PC-9 (cell line): ENCODE results near the gene MLX. TPM values are rescaled to one million over a fixed set of nuclear protein-coding genes. Genes with fewer than 3 reads are reported as not detected.

Source experiments
- BruUV-seq: library from RNA; stranded (reverse); fragments of 400-500 nt; replicated peaks from 2 replicates; lab custom pipeline; 2021; lab: Mats Ljungman, UMichigan
- CTCF ChIA-PET: fragments of 300-600 bp; sonication (Branson Sonifier 250); formaldehyde crosslinking; loops from one replicate; lab custom pipeline; 2022; ENCODE audit warnings: antibody characterized with exemption; lab: Charles Lee
- POLR2A ChIA-PET: fragments of 300-600 bp; sonication (Branson Sonifier 250); formaldehyde crosslinking; loops from one replicate; lab custom pipeline; 2022; ENCODE audit warnings: antibody characterized with exemption; ENCODE audit not compliant: unreplicated experiment; lab: Charles Lee
- DNase-seq, 2 experiments: peaks; one replicate each; pipeline versions ENCODE4 v3.0.0 to v3.0.0-alpha.2; 2015 to 2022; ENCODE audit warnings: mixed read lengths in 1 of 2
- H2AFZ ChIP-seq: fragments of 200-600 bp; sonication (generic); 2 replicates; pipeline ENCODE4 v1.8.1; 2017; ENCODE audit warnings: antibody characterized with exemption
- H3F3A ChIP-seq: fragments of 200-600 bp; sonication (generic); 2 replicates; pipeline ENCODE4 v1.8.1; 2017; ENCODE audit warnings: antibody characterized with exemption, mild to moderate bottlenecking, low read depth; ENCODE audit not compliant: insufficient read depth
- H3K27ac ChIP-seq: fragments of 200-600 bp; sonication (generic); 2 replicates; pipeline ENCODE4 v1.6.1; 2016; ENCODE audit warnings: mixed run types
- H3K27me3 ChIP-seq: fragments of 200-600 bp; sonication (generic); 2 replicates; pipeline ENCODE4 v1.6.1; 2016; ENCODE audit warnings: low read depth, mixed run types; ENCODE audit not compliant: insufficient read depth
- H3K36me3 ChIP-seq: fragments of 200-600 bp; sonication (generic); 2 replicates; pipeline ENCODE4 v1.6.1; 2016; ENCODE audit warnings: low read depth, mixed run types
- H3K4me1 ChIP-seq: fragments of 200-600 bp; sonication (generic); replicated peaks from 2 replicates; pipeline ENCODE4 v1.6.1; 2016; ENCODE audit warnings: mixed run types; ENCODE audit not compliant: insufficient read depth
- H3K4me2 ChIP-seq: fragments of 200-600 bp; sonication (generic); 2 replicates; pipeline ENCODE4 v1.6.1; 2017; ENCODE audit warnings: mixed run types
- H3K4me3 ChIP-seq: fragments of 200-600 bp; sonication (generic); 2 replicates; pipeline ENCODE4 v1.6.1; 2016; ENCODE audit warnings: mixed run types
- H3K79me2 ChIP-seq: fragments of 200-600 bp; sonication (generic); 2 replicates; pipeline ENCODE4 v1.6.1; 2017; ENCODE audit warnings: low read depth, mixed run types
- H3K9me2 ChIP-seq: fragments of 200-600 bp; sonication (generic); 2 replicates; pipeline ENCODE4 v1.8.1; 2017; ENCODE audit warnings: mild to moderate bottlenecking; ENCODE audit not compliant: insufficient read depth
- H3K9me3 ChIP-seq: fragments of 200-600 bp; sonication (generic); 2 replicates; pipeline ENCODE4 v1.8.1; 2016; ENCODE audit warnings: low read depth; ENCODE audit not compliant: insufficient read depth
- H4K20me1 ChIP-seq: fragments of 200-600 bp; sonication (generic); 2 replicates; pipeline ENCODE4 v1.8.1; 2017; ENCODE audit not compliant: insufficient read depth
- EZH2 ChIP-seq: fragments of 200-600 bp; sonication (generic); IDR thresholded peaks from 2 replicates; pipeline ENCODE4 v1.8.0; 2017; ENCODE audit warnings: antibody characterized with exemption, low read depth
- intact Hi-C: fragments of 100-400 bp; cut with micrococcal nuclease; formaldehyde crosslinking; loops from one replicate; pipeline ENCODE4 v1.10.0; 2022; ENCODE audit not compliant: unreplicated experiment
- total RNA-seq: library from RNA; stranded (reverse); gene quantifications from 2 replicates; pipeline ENCODE4 v1.2.3, GENCODE V29; 2021
- TF ChIP-seq, protein P1 (sequence below): fragments of 200-600 bp; sonication (generic); conservative IDR thresholded peaks from 2 replicates; pipeline ENCODE4 v1.6.1; 2017; ENCODE audit warnings: mixed run types, antibody characterized with exemption, mild to moderate bottlenecking, moderate library complexity

The MLX gene
- total RNA-seq, 1 experiment from 2014 or later, result 26.0 TPM

- Histone ChIP-seq H3K27me3 (no peaks in the 10 kb centered on the region), H4K20me1 (no peaks in the 10 kb centered on the region), H3K36me3 (peaks cover 6% of the 10 kb centered on the region; the same call in 1 of the 2 replicates), H3K4me1 (peaks cover 20% of the 10 kb centered on the region), H3F3A (peaks cover 31% of the 10 kb centered on the region; the same call in 1 of the 2 replicates), H3K4me3 (peak overlapping the region; percentile 61), H3K4me2 (peak overlapping the region; percentile 88), H3K79me2 (peaks cover 10% of the 10 kb centered on the region), H3K9me2 (no peaks in the 10 kb centered on the region), H2AFZ (peak overlapping the region; percentile 65), H3K27ac (peak overlapping the region; percentile 36; the same call in 1 of the 2 replicates), H3K9me3 (no peaks in the 10 kb centered on the region)
- intact Hi-C loops, result loop anchor here (2.0 kb wide), 1 partner anchor 27 kb away; the partner anchor contains the start of gene COASY
- no peak for DNase-seq
- TF ChIP-seq EZH2, result no peak
- TF ChIP-seq, protein P1, sequence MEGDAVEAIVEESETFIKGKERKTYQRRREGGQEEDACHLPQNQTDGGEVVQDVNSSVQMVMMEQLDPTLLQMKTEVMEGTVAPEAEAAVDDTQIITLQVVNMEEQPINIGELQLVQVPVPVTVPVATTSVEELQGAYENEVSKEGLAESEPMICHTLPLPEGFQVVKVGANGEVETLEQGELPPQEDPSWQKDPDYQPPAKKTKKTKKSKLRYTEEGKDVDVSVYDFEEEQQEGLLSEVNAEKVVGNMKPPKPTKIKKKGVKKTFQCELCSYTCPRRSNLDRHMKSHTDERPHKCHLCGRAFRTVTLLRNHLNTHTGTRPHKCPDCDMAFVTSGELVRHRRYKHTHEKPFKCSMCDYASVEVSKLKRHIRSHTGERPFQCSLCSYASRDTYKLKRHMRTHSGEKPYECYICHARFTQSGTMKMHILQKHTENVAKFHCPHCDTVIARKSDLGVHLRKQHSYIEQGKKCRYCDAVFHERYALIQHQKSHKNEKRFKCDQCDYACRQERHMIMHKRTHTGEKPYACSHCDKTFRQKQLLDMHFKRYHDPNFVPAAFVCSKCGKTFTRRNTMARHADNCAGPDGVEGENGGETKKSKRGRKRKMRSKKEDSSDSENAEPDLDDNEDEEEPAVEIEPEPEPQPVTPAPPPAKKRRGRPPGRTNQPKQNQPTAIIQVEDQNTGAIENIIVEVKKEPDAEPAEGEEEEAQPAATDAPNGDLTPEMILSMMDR, result no peak
- TSS peak; percentile 91 for BruUV-seq
- ChIA-PET CTCF (no interaction called here), POLR2A (interaction anchor here (0.7 to 0.8 kb wide), 2 partner anchors 20 to 126 kb away, joined by 3 read pairs; no protein-coding TSS in a partner anchor)
Observed at GRCh38 chr17:42535155-42536047, 31.5 kb upstream of the MLX start.

DNA sequence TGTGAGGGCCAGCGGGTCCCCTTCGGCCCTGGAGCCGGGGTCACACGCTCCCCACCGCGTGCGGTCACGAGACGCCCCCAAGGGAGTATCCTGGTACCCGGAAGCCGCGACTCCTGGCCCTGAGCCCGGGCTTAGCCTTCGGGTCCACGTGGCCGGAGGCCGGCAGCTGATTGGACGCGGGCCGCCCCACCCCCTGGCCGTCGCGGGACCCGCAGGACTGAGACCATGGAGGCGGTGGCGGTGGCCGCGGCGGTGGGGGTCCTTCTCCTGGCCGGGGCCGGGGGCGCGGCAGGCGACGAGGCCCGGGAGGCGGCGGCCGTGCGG, 30.9 kb upstream of the MLX start, which contains the start of gene NAGLU:
TSS of gene NAGLU (plus strand) at position 194 of the 324 bp plus-strand sequence. CDS start at position 226, 32 bp downstream.
- H4K20me1 ChIP-seq, result no peaks in the 10 kb centered on the region
- H3K27me3 ChIP-seq, result no peaks in the 10 kb centered on the region
- DNase-seq, result peak; percentile 66 to 86
- BruUV-seq, result no TSS peak
- intact Hi-C loops, result loop anchor here (2.0 kb wide), 1 partner anchor 27 kb away; the partner anchor contains the start of gene COASY
- H3K36me3 ChIP-seq, result peaks cover 6% of the 10 kb centered on the region; the same call in 1 of the 2 replicates
- no peaks in the 10 kb centered on the region for H3K9me2 ChIP-seq
- peak within 1 kb of the TSS; percentile 36; the same call in 1 of the 2 replicates for H3K27ac ChIP-seq
- peak within 1 kb of the TSS; percentile 61 for H3K4me3 ChIP-seq
- no peaks in the 10 kb centered on the region for H3K9me3 ChIP-seq
- TF ChIP-seq, protein P1, result no peak
- TF ChIP-seq EZH2, result no peak
- CTCF ChIA-PET, result no interaction called here
- H3K4me2 ChIP-seq, result peak within 1 kb of the TSS; percentile 88
- H3K79me2 ChIP-seq, result peaks cover 10% of the 10 kb centered on the region
- peak within 1 kb of the TSS; percentile 65 for H2AFZ ChIP-seq
- peaks cover 23% of the 10 kb centered on the region for H3K4me1 ChIP-seq
- POLR2A ChIA-PET, result interaction anchor here (0.7 to 0.8 kb wide), 2 partner anchors 19 to 127 kb away, joined by 3 read pairs; no protein-coding TSS in a partner anchor
- H3F3A ChIP-seq, result peaks cover 30% of the 10 kb centered on the region; the same call in 1 of the 2 replicates

GRCh38 chr17:42536372-42537155, 30.3 kb upstream of the MLX start:
- peak overlapping the region; percentile 52 for H2AFZ ChIP-seq
- no peaks in the 10 kb centered on the region for H3K27me3 ChIP-seq
- intact Hi-C loops, result loop anchor here (2.0 kb wide), 1 partner anchor 26 kb away; the partner anchor contains the start of gene COASY
- ChIA-PET POLR2A (no interaction called here), CTCF (no interaction called here)
- DNase-seq, result peak; percentile 52 to 85
- no peaks in the 10 kb centered on the region for H4K20me1 ChIP-seq
- no peak overlapping the region for H3K27ac ChIP-seq
- TF ChIP-seq EZH2, result no peak
- TF ChIP-seq, protein P1, result no peak
- peak overlapping the region; percentile 86 for H3K4me2 ChIP-seq
- H3K9me2 ChIP-seq, result no peaks in the 10 kb centered on the region
- BruUV-seq, result TSS peak; percentile 27
- H3K9me3 ChIP-seq, result no peaks in the 10 kb centered on the region
- H3F3A ChIP-seq, result peaks cover 28% of the 10 kb centered on the region
- H3K4me3 ChIP-seq, result peak overlapping the region; percentile 61
- peaks cover 25% of the 10 kb centered on the region for H3K4me1 ChIP-seq
- H3K36me3 ChIP-seq, result peaks cover 6% of the 10 kb centered on the region; the same call in 1 of the 2 replicates
- H3K79me2 ChIP-seq, result peaks cover 10% of the 10 kb centered on the region
